A549 (cell line): ENCODE measurements around the gene ARHGEF37. TPM values are rescaled to one million over a fixed set of nuclear protein-coding genes. Genes with fewer than 3 reads are reported as not detected.
A peak's percentile ranks its signal among the peaks of the same experiment; 100 is the strongest.

ENCODE experiments used
- ATAC-seq, 2 experiments: fragments of 200-7000 bp in 1 of 2; fragments of >200 bp in 1 of 2; cut with Nextera tagmentation in 1 of 2; cut with Tn5 transposase in 1 of 2; 3 replicates each; pipeline versions ENCODE4 v1.8.0 to v1.9.1; 2018 to 2020; ENCODE audit warnings: mild to moderate bottlenecking in 1 of 2, moderate library complexity in 1 of 2
- CTCF ChIA-PET: fragments of 300-600 bp; sonication (Branson Sonifier 250); formaldehyde crosslinking; extraction: SDS; loops from one replicate; lab custom pipeline; 2021; ENCODE audit warnings: antibody characterized with exemption, inconsistent platforms; lab: Yijun Ruan, JAX
- POLR2A ChIA-PET: fragments of 350-600 bp; formaldehyde crosslinking; extraction: SDS; loops from one replicate; lab custom pipeline; 2021; ENCODE audit warnings: antibody characterized with exemption, inconsistent platforms; lab: Yijun Ruan, JAX
- DNase-seq, 2 experiments: peaks; one replicate each; pipeline versions ENCODE4 v3.0.0 to v3.0.0-alpha.2; 2011 to 2016; ENCODE audit warnings: low read depth in 1 of 2, low spot score in 1 of 2
- FAIRE-seq: peaks from 2 replicates; lab custom pipeline; 2011; peaks lifted over from hg19 to GRCh38; lab: Jason Lieb, UNC
- H3K27ac ChIP-seq, 2 experiments: fragments of >200 bp; sonication (Bioruptor Twin); formaldehyde crosslinking; 3 replicates each; pipeline ENCODE4 v1.5.1; 2016 to 2017
- H3K4me1 ChIP-seq: fragments of >200 bp; sonication (Bioruptor Twin); formaldehyde crosslinking; 3 replicates; pipeline ENCODE4 v1.6.1; 2016
- H3K4me2 ChIP-seq: fragments of >200 bp; sonication (Bioruptor Twin); formaldehyde crosslinking; 3 replicates; pipeline ENCODE4 v1.6.1; 2016
- H3K4me3 ChIP-seq: fragments of >200 bp; sonication (Bioruptor Twin); formaldehyde crosslinking; 3 replicates; pipeline ENCODE4 v1.5.1; 2016
- H3K9me3 ChIP-seq: fragments of >200 bp; sonication (Bioruptor Twin); formaldehyde crosslinking; 3 replicates; pipeline ENCODE4 v1.6.1; 2016
- CBX2 ChIP-seq: fragments of 200-600 bp; sonication (generic); IDR thresholded peaks from 2 replicates; pipeline ENCODE4 v1.6.1; 2016; ENCODE audit warnings: low read depth, mild to moderate bottlenecking, borderline replicate concordance
- CEBPB ChIP-seq, 2 experiments: fragments of >200 bp in 1 of 2; sonication (Bioruptor Twin) in 1 of 2; formaldehyde crosslinking in 1 of 2; IDR thresholded peaks; 2 replicates each; pipeline ENCODE4 v1.6.1; 2012 to 2016
- CHD2 ChIP-seq: fragments of 150-350 bp; IDR thresholded peaks from 2 replicates; pipeline ENCODE4 v1.6.1; 2014; ENCODE audit warnings: low read length; ENCODE audit not compliant: partially characterized antibody
- EHF ChIP-seq: fragments of 250-450 bp; sonication (Bioruptor Pico); IDR thresholded peaks from 2 replicates; pipeline ENCODE4 v1.5.0; 2020; ENCODE audit warnings: mild to moderate bottlenecking
- EP300 ChIP-seq, 2 experiments: fragments of >200 bp; sonication (Bioruptor Twin); formaldehyde crosslinking; IDR thresholded peaks; 2 replicates in 1 of 2; 3 replicates in 1 of 2; pipeline ENCODE4 v1.6.1; 2016 to 2017
- ESRRA ChIP-seq: fragments of 150-350 bp; IDR thresholded peaks from 2 replicates; pipeline ENCODE4 v1.6.1; 2014; ENCODE audit warnings: mild to moderate bottlenecking, low read length, borderline replicate concordance
- FOSB ChIP-seq: fragments of 250-450 bp; sonication (Bioruptor Pico); IDR thresholded peaks from 2 replicates; pipeline ENCODE4 v1.5.0; 2020; ENCODE audit warnings: mild to moderate bottlenecking, moderate library complexity
- HES2 ChIP-seq: fragments of >200 bp; sonication (Bioruptor Twin); formaldehyde crosslinking; IDR thresholded peaks from 2 replicates; pipeline ENCODE4 v1.6.1; 2016
- HEYL ChIP-seq: fragments of 250-450 bp; sonication (Bioruptor Pico); IDR thresholded peaks from 2 replicates; pipeline ENCODE4 v1.8.0; 2021; ENCODE audit warnings: mild to moderate bottlenecking, moderate library complexity
- HOXA7 ChIP-seq: fragments of 250-450 bp; sonication (Bioruptor Pico); IDR thresholded peaks from 2 replicates; pipeline ENCODE4 v1.5.0; 2020; ENCODE audit warnings: mild to moderate bottlenecking, moderate library complexity
- JUN ChIP-seq, 2 experiments: fragments of >200 bp; sonication (Bioruptor Twin); formaldehyde crosslinking; IDR thresholded peaks; 2 replicates in 1 of 2; 3 replicates in 1 of 2; pipeline ENCODE4 v1.6.1; 2016 to 2017
- KDM5A ChIP-seq: fragments of 200-600 bp; sonication (generic); IDR thresholded peaks from 2 replicates; pipeline ENCODE4 v1.6.1; 2016; ENCODE audit warnings: antibody characterized with exemption, mild to moderate bottlenecking
- MAFK ChIP-seq: fragments of 450-650 bp; IDR thresholded peaks from 2 replicates; pipeline ENCODE4 v1.6.1; 2014; ENCODE audit not compliant: partially characterized antibody
- MAZ ChIP-seq: fragments of 150-350 bp; IDR thresholded peaks from 2 replicates; pipeline ENCODE4 v1.6.1; 2014; ENCODE audit warnings: antibody characterized with exemption, low read depth, low read length, borderline replicate concordance
- NR3C1 ChIP-seq: fragments of >200 bp; sonication (Bioruptor Twin); formaldehyde crosslinking; IDR thresholded peaks from 3 replicates; pipeline ENCODE4 v1.6.1; 2017
- POLR2A ChIP-seq: IDR thresholded peaks from 2 replicates; pipeline ENCODE4 v1.6.1; 2012; ENCODE audit warnings: mild to moderate bottlenecking, low read length
- POLR2AphosphoS2 ChIP-seq: conservative IDR thresholded peaks from 2 replicates; pipeline ENCODE4 v1.6.1; 2012; ENCODE audit warnings: low read length, improper control_type of control experiment, inconsistent platforms
- RAD21 ChIP-seq, 2 experiments: fragments of >200 bp in 1 of 2; sonication (Bioruptor Twin) in 1 of 2; formaldehyde crosslinking in 1 of 2; IDR thresholded peaks in 1 of 2; conservative IDR thresholded peaks in 1 of 2; 2 replicates in 1 of 2; 3 replicates in 1 of 2; pipeline ENCODE4 v1.6.1; 2012 to 2018; ENCODE audit warnings: inconsistent platforms in 1 of 2
- RFX5 ChIP-seq: fragments of 450-650 bp; IDR thresholded peaks from 2 replicates; pipeline ENCODE4 v1.7.1; 2014; ENCODE audit warnings: antibody characterized with exemption, mild to moderate bottlenecking, moderate library complexity
- SMC3 ChIP-seq: fragments of >200 bp; sonication (Bioruptor Twin); formaldehyde crosslinking; IDR thresholded peaks from 3 replicates; pipeline ENCODE4 v1.6.1; 2018; ENCODE audit warnings: inconsistent platforms
- SREBF2 ChIP-seq: fragments of 450-650 bp; IDR thresholded peaks from 2 replicates; pipeline ENCODE4 v1.6.1; 2014; ENCODE audit warnings: mild to moderate bottlenecking, moderate library complexity
- TFCP2L1 ChIP-seq: fragments of 250-450 bp; sonication (Bioruptor Pico); IDR thresholded peaks from 2 replicates; pipeline ENCODE4 v1.5.0; 2021; ENCODE audit warnings: mild to moderate bottlenecking
- ZC3H11A ChIP-seq: fragments of 450-650 bp; IDR thresholded peaks from 2 replicates; pipeline ENCODE4 v1.6.1; 2014; ENCODE audit warnings: antibody characterized with exemption, mild to moderate bottlenecking
- ZFP36 ChIP-seq: fragments of 450-650 bp; IDR thresholded peaks from 2 replicates; pipeline ENCODE4 v1.6.1; 2014; ENCODE audit warnings: borderline replicate concordance; ENCODE audit not compliant: partially characterized antibody
- WGBS: methylation state at CpG from one replicate; pipeline ENCODE4 v1.1.6; 2017; ENCODE audit errors: missing lambda C conversion rate; 5-methylcytosine and 5-hydroxymethylcytosine counted together
- polyA plus RNA-seq, 4 experiments: library from polyadenylated mRNA; depleted of rRNA in 3 of 4; stranded (reverse); fragments of >200 nt; fragmentation: RNase III in 1 of 4; extraction: RNeasy Plus Mini Kit Qiagen cat#74134 plus additional on column Dnase treatment in 1 of 4; gene quantifications; 2 replicates in 3 of 4; 3 replicates in 1 of 4; pipeline ENCODE4 v1.2.3, GENCODE V29; 2011 to 2017
- TF ChIP-seq, protein P1 (sequence below): fragments of 250-450 bp; sonication (Bioruptor Pico); IDR thresholded peaks from 2 replicates; pipeline ENCODE4 v1.5.0; 2020; ENCODE audit warnings: low read depth, mild to moderate bottlenecking, moderate library complexity
- TF ChIP-seq, protein P2 (sequence below): fragments of 450-650 bp; IDR thresholded peaks from 2 replicates; pipeline ENCODE4 v1.6.1; 2014; ENCODE audit warnings: antibody characterized with exemption

Gene ARHGEF37
- polyA plus RNA-seq, 2 of the 4 experiments (the other 2 are of a cell fraction): 1.2 to 1.5 TPM

GRCh38 chr5:149645236-149645635 lies 63.9 kb downstream of the ARHGEF37 start:
- no peak overlapping the region for H3K4me2 ChIP-seq
- no peak overlapping the region for H3K27ac ChIP-seq
- POLR2A ChIA-PET: no interaction called here
- ATAC-seq: peak in 1 of 2 experiments; percentile 35; a peak in 3 of 6 replicates
- no peaks in the 10 kb centered on the region for H3K9me3 ChIP-seq
- DNase-seq: peak in 1 of 2 experiments; percentile 26
- no peaks in the 10 kb centered on the region for H3K4me1 ChIP-seq
- TF ChIP-seq EP300 (IDR thresholded peaks at IDR 0.05): no peak
- TF ChIP-seq ESRRA: no peak
- TF ChIP-seq MAZ: no peak
- no peak for TF ChIP-seq NR3C1
- TF ChIP-seq HES2: no peak
- TF ChIP-seq RFX5: no peak
- no peak for TF ChIP-seq MAFK
- no peak for TF ChIP-seq CEBPB (IDR thresholded peaks at IDR 0.05)
- no peak for TF ChIP-seq HOXA7 (CRISPR knock-in tag)
- TF ChIP-seq ZC3H11A: no peak
- TF ChIP-seq SMC3: no peak
- TF ChIP-seq JUN (IDR thresholded peaks at IDR 0.05): no peak
- no peak for TF ChIP-seq TFCP2L1
- CTCF ChIA-PET: interaction anchor here (0.9 to 15.6 kb wide), 7 partner anchors 9 to 346 kb away, joined by 4 to 579 read pairs (median 4); no protein-coding TSS in a partner anchor
- no peak for FAIRE-seq
- H3K4me3 ChIP-seq: no peak overlapping the region
- WGBS: 69% methylated on average over 8 of the region's 9 CpGs

DNA sequence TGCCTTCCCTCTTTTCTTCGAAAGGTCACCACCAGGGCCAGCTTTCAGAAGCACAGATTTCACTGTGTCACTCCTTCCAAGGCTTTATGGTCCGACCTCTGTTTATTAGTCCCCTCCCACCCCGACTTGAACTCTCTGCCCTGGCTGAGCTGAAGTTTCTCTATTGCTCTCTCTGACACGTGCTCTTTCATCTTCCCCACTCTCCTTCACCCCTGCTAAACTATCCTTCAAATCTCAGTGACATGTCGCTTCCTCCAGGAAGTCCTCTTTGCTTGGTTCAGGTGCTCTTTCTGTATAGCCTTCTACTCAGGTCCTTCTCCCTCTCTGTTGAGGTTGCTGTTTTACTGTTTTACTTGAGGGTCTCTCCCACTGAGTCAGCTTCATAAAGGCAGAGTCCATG lies 64.4 kb downstream of the ARHGEF37 start:
- no peak for ATAC-seq
- H3K27ac ChIP-seq: no peak overlapping the region
- no peaks in the 10 kb centered on the region for H3K4me1 ChIP-seq
- ChIA-PET CTCF (interaction anchor here (0.8 to 15.6 kb wide), 8 partner anchors 9 to 345 kb away, joined by 3 to 579 read pairs (median 4); no protein-coding TSS in a partner anchor), POLR2A (no interaction called here)
- DNase-seq: no peak
- H3K4me2 ChIP-seq: no peak overlapping the region
- no peaks in the 10 kb centered on the region for H3K9me3 ChIP-seq
- no peak for FAIRE-seq
- TF ChIP-seq MAFK (no peak), ZFP36 (peak; percentile 86), POLR2A (no peak), RAD21 (conservative IDR thresholded peaks at IDR 0.05 in 1 of 2, IDR thresholded peaks at IDR 0.05 in 1 of 2) (no peak), ZC3H11A (no peak), HEYL (no peak), SREBF2 (no peak)
- TF ChIP-seq, protein P1, sequence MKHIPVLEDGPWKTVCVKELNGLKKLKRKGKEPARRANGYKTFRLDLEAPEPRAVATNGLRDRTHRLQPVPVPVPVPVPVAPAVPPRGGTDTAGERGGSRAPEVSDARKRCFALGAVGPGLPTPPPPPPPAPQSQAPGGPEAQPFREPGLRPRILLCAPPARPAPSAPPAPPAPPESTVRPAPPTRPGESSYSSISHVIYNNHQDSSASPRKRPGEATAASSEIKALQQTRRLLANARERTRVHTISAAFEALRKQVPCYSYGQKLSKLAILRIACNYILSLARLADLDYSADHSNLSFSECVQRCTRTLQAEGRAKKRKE (CRISPR knock-in tag): no peak
- TF ChIP-seq, all 56 proteins: peak for 1
- WGBS: 60% methylated on average over 5 of the region's 5 CpGs
- no peak overlapping the region for H3K4me3 ChIP-seq

DNA sequence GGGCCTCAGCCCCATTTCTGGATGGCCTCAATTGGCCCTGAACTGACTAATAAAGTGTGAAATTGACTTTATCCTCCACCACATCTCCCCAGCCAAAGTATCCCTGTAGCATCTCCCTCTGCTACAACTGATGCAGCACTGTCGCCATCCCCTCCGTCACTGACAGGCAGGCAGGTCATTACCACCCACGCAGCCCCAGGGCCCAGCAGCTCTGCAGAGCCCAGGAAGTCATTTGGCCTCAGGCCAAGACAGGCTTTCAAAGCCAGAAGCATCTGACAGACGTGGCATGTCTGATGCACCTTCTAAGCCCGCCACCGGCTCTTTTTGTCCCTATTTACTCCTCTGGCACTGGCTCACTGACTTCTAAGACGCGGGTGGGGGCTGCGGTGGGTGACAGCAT lies 65.3 kb downstream of the ARHGEF37 start:
- Histone ChIP-seq H3K4me2 (no peak overlapping the region), H3K27ac (no peak overlapping the region), H3K4me3 (no peak overlapping the region), H3K9me3 (no peaks in the 10 kb centered on the region), H3K4me1 (no peaks in the 10 kb centered on the region)
- FAIRE-seq (no peak), ATAC-seq (no peak), DNase-seq (no peak)
- WGBS: 85% methylated on average over 9 of the region's 9 CpGs
- ChIA-PET POLR2A (no interaction called here), CTCF (interaction anchor here (0.6 to 15.6 kb wide), 7 partner anchors 10 to 673 kb away, joined by 3 to 579 read pairs (median 5); no protein-coding TSS in a partner anchor)
- no peak for TF ChIP-seq POLR2A
- no peak for TF ChIP-seq EHF
- no peak for TF ChIP-seq NR3C1
- no peak for TF ChIP-seq FOSB (CRISPR knock-in tag)
- TF ChIP-seq SREBF2: no peak
- TF ChIP-seq, protein P2, sequence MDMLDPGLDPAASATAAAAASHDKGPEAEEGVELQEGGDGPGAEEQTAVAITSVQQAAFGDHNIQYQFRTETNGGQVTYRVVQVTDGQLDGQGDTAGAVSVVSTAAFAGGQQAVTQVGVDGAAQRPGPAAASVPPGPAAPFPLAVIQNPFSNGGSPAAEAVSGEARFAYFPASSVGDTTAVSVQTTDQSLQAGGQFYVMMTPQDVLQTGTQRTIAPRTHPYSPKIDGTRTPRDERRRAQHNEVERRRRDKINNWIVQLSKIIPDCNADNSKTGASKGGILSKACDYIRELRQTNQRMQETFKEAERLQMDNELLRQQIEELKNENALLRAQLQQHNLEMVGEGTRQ: no peak
- TF ChIP-seq POLR2AphosphoS2: no peak
- TF ChIP-seq CHD2: no peak
- no peak for TF ChIP-seq CBX2
- no peak for TF ChIP-seq KDM5A
